H9 (cell line): Measurements from ENCODE around the gene TNNT2. TPM values are rescaled to one million over a fixed set of nuclear protein-coding genes. Genes with fewer than 3 reads are reported as not detected.

Experiments used
- DNase-seq: peaks from one replicate; pipeline ENCODE4 v3.0.0-alpha.2; 2017
- H2AFZ ChIP-seq: one replicate; pipeline ENCODE4 v1.6.1; 2013; ENCODE audit warnings: mild to moderate bottlenecking, low read length, control low read depth, moderate library complexity
- H2AK5ac ChIP-seq: 2 replicates; pipeline ENCODE4 v1.6.1; 2013; ENCODE audit warnings: low read length, control low read depth, mixed read lengths; ENCODE audit not compliant: insufficient read length
- H2BK120ac ChIP-seq: one replicate; pipeline ENCODE4 v1.6.1; 2013; ENCODE audit warnings: low read depth, mild to moderate bottlenecking, low read length, control low read depth, inconsistent platforms; ENCODE audit not compliant: poor library complexity, severe bottlenecking
- H2BK12ac ChIP-seq: 2 replicates; pipeline ENCODE4 v1.6.1; 2013; ENCODE audit warnings: low read length, control low read depth, mixed read lengths, low read depth; ENCODE audit not compliant: insufficient read length
- H2BK15ac ChIP-seq: 2 replicates; pipeline ENCODE4 v1.6.1; 2013; ENCODE audit warnings: low read depth, low read length, control low read depth
- H2BK20ac ChIP-seq: one replicate; pipeline ENCODE4 v1.6.1; 2013; ENCODE audit warnings: low read depth, mild to moderate bottlenecking, low read length, control low read depth, inconsistent platforms; ENCODE audit not compliant: poor library complexity, severe bottlenecking
- H2BK5ac ChIP-seq: 2 replicates; pipeline ENCODE4 v1.6.1; 2013; ENCODE audit warnings: low read length, control low read depth, mixed read lengths; ENCODE audit not compliant: insufficient read length
- H3K14ac ChIP-seq: 2 replicates; pipeline ENCODE4 v1.6.1; 2013; ENCODE audit warnings: low read length, control low read depth; ENCODE audit not compliant: insufficient read depth
- H3K18ac ChIP-seq: 2 replicates; pipeline ENCODE4 v1.6.1; 2013; ENCODE audit warnings: low read depth, mild to moderate bottlenecking, mixed read lengths, low read length, control low read depth; ENCODE audit not compliant: insufficient read length
- H3K23ac ChIP-seq: 2 replicates; pipeline ENCODE4 v1.6.1; 2013; ENCODE audit warnings: low read length, control low read depth, mixed read lengths, low read depth; ENCODE audit not compliant: insufficient read length
- H3K23me2 ChIP-seq: 2 replicates; pipeline ENCODE4 v1.6.1; 2013; ENCODE audit warnings: low read depth, mild to moderate bottlenecking, mixed read lengths, low read length, control low read depth; ENCODE audit not compliant: insufficient read length, poor library complexity, severe bottlenecking
- H3K27ac ChIP-seq: 2 replicates; pipeline ENCODE4 v1.5.1; 2013; ENCODE audit warnings: low read length, control low read depth, mixed read lengths, low read depth; ENCODE audit not compliant: insufficient read length
- H3K27me3 ChIP-seq: 2 replicates; pipeline ENCODE4 v1.6.1; 2013; ENCODE audit warnings: low read length, control low read depth, inconsistent platforms; ENCODE audit not compliant: insufficient read depth
- H3K4ac ChIP-seq: 2 replicates; pipeline ENCODE4 v1.6.1; 2013; ENCODE audit warnings: low read depth, mild to moderate bottlenecking, control low read depth, inconsistent platforms, low read length, moderate library complexity
- H3K4me1 ChIP-seq: 2 replicates; pipeline ENCODE4 v1.6.1; 2013; ENCODE audit warnings: low read length, control low read depth, inconsistent platforms; ENCODE audit not compliant: insufficient read depth
- H3K4me2 ChIP-seq: 2 replicates; pipeline ENCODE4 v1.6.1; 2013; ENCODE audit warnings: low read length, control low read depth, mixed read lengths; ENCODE audit not compliant: insufficient read length, insufficient read depth
- H3K56ac ChIP-seq: 2 replicates; pipeline ENCODE4 v1.6.1; 2013; ENCODE audit warnings: low read depth, mild to moderate bottlenecking, mixed read lengths, low read length, control low read depth; ENCODE audit not compliant: insufficient read length
- H3K79me1 ChIP-seq: 2 replicates; pipeline ENCODE4 v1.6.1; 2013; ENCODE audit warnings: low read depth, mild to moderate bottlenecking, moderate library complexity, low read length, control low read depth, inconsistent platforms; ENCODE audit not compliant: insufficient read depth, poor library complexity, severe bottlenecking
- H3K79me2 ChIP-seq: 2 replicates; pipeline ENCODE4 v1.6.1; 2013; ENCODE audit warnings: low read length, control low read depth, inconsistent platforms; ENCODE audit not compliant: insufficient read depth
- H3K9ac ChIP-seq: 2 replicates; pipeline ENCODE4 v1.6.1; 2013; ENCODE audit warnings: low read length, control low read depth, mixed read lengths; ENCODE audit not compliant: insufficient read length; ENCODE audit errors: extremely low read depth
- H3K9me3 ChIP-seq: one replicate; pipeline ENCODE4 v1.6.1; 2013; ENCODE audit warnings: low read depth, low read length, inconsistent platforms; ENCODE audit not compliant: control insufficient read depth
- H3T11ph ChIP-seq: one replicate; pipeline ENCODE4 v1.6.1; 2013; ENCODE audit warnings: mild to moderate bottlenecking, low read length, control low read depth, inconsistent platforms
- H4K20me1 ChIP-seq: one replicate; pipeline ENCODE4 v1.6.1; 2013; ENCODE audit not compliant: control insufficient read depth, insufficient read length, insufficient read depth
- H4K5ac ChIP-seq: 2 replicates; pipeline ENCODE4 v1.6.1; 2013; ENCODE audit warnings: low read depth, mild to moderate bottlenecking, mixed read lengths, low read length, control low read depth; ENCODE audit not compliant: insufficient read length
- H4K8ac ChIP-seq: replicated peaks from 2 replicates; pipeline ENCODE4 v1.6.1; 2013; ENCODE audit warnings: low read length, control low read depth, mixed read lengths, low read depth; ENCODE audit not compliant: insufficient read length
- H4K91ac ChIP-seq: 2 replicates; pipeline ENCODE4 v1.6.1; 2013; ENCODE audit warnings: low read depth, mild to moderate bottlenecking, moderate library complexity, mixed read lengths, low read length, control low read depth; ENCODE audit not compliant: insufficient read length
- H3K27ac Mint-ChIP-seq, 3 experiments: 2 replicates in 2 of 3; 3 replicates in 1 of 3; pipeline ENCODE4 v1.8.0; 2020 to 2021; ENCODE audit warnings: mixed read lengths in 3 of 3, mild to moderate bottlenecking in 1 of 3, moderate library complexity in 1 of 3
- H3K27me3 Mint-ChIP-seq: 2 replicates; pipeline ENCODE4 v1.8.0; 2021; ENCODE audit warnings: low read depth, mild to moderate bottlenecking, moderate library complexity, mixed read lengths
- H3K36me3 Mint-ChIP-seq, 3 experiments: 2 replicates in 2 of 3; 3 replicates in 1 of 3; pipeline ENCODE4 v1.8.0; 2020 to 2021; ENCODE audit warnings: low read depth in 3 of 3, mixed read lengths in 3 of 3; ENCODE audit not compliant: insufficient read depth in 1 of 3
- H3K4me1 Mint-ChIP-seq, 2 experiments: 2 replicates each; pipeline ENCODE4 v1.8.0; 2020; ENCODE audit warnings: mixed read lengths in 2 of 2
- H3K4me3 Mint-ChIP-seq, 2 experiments: 2 replicates in 1 of 2; 3 replicates in 1 of 2; pipeline ENCODE4 v1.8.0; 2020 to 2021; ENCODE audit warnings: mild to moderate bottlenecking in 2 of 2, mixed read lengths in 2 of 2, moderate library complexity in 1 of 2
- H3K9me3 Mint-ChIP-seq, 2 experiments: 2 replicates in 1 of 2; 3 replicates in 1 of 2; pipeline ENCODE4 v1.8.0; 2020; ENCODE audit warnings: mild to moderate bottlenecking in 2 of 2, mixed read lengths in 2 of 2, moderate library complexity in 1 of 2
- CTCF ChIP-seq: fragments of 200-600 bp; sonication (generic); conservative IDR thresholded peaks from 3 replicates; pipeline ENCODE4 v1.8.0; 2021; ENCODE audit warnings: antibody characterized with exemption, mild to moderate bottlenecking
- WGBS: extraction: QIAGEN DNeasy Blood & Tissue Kit; methylation state at CpG from one replicate; pipeline ENCODE4 v1.1.7; 2013; ENCODE audit warnings: missing lambda C conversion rate, low lambda C conversion rate, mixed read lengths; ENCODE audit not compliant: insufficient read length; ENCODE audit errors: extremely low coverage; 5-methylcytosine and 5-hydroxymethylcytosine counted together
- total RNA-seq: library from RNA; stranded (reverse); gene quantifications from 2 replicates; pipeline ENCODE4 v1.2.1, GENCODE V29; 2021

Gene TNNT2
- total RNA-seq, 1 experiment from 2014 or later: 8.6 TPM

- Histone ChIP-seq H2BK5ac (no peak overlapping the region), H2BK20ac (no peak overlapping the region), H3K23ac (no peak overlapping the region), H3K4me2 (no peak overlapping the region), H4K8ac (no peak overlapping the region), H2BK12ac (no peak overlapping the region), H3K79me1 (no peaks in the 10 kb centered on the region), H4K5ac (no peak overlapping the region), H3K14ac (no peak overlapping the region), H3K27ac (no peak overlapping the region), H3K4me1 (no peaks in the 10 kb centered on the region; the same call in 1 of the 2 replicates), H3K56ac (no peak overlapping the region), H2BK15ac (no peak overlapping the region), H3K9me3 (no peaks in the 10 kb centered on the region), H3K23me2 (no peaks in the 10 kb centered on the region), H2BK120ac (no peak overlapping the region), H2AFZ (no peak overlapping the region), H2AK5ac (no peak overlapping the region), H3K9ac (no peak overlapping the region), H3T11ph (no peak overlapping the region), H4K91ac (no peak overlapping the region), H3K4ac (no peak overlapping the region), H3K27me3 (no peaks in the 10 kb centered on the region), H4K20me1 (no peaks in the 10 kb centered on the region), H3K79me2 (no peaks in the 10 kb centered on the region), H3K18ac (no peak overlapping the region)
- Mint-ChIP-seq H3K9me3 (no peaks in the 10 kb centered on the region), H3K27ac (no peak overlapping the region), H3K27me3 (peaks cover 21% of the 10 kb centered on the region), H3K36me3 (no peaks in the 10 kb centered on the region; a peak in 1 of 7 replicates), H3K4me3 (no peak overlapping the region), H3K4me1 (peaks cover 14 to 15% of the 10 kb centered on the region in 2 experiments)
- no peak for DNase-seq
- no CpG with 5 or more reads among the region's 5 CpGs for WGBS
- TF ChIP-seq CTCF: no peak
Observed at GRCh38 chr1:201316556-201316955, 60.9 kb downstream of the TNNT2 start.
